ENCODE results near the gene TRIO. TPM values are rescaled to one million over a fixed set of nuclear protein-coding genes. Genes with fewer than 3 reads are reported as not detected.

Gene TRIO
- polyA plus RNA-seq, 1 donor (not counting 4 experiments of a cell fraction or from before 2014, with no cell fraction given) = 57.2 TPM

- Histone ChIP-seq H3K4me1 (ENCODE audit: control insufficient read depth, extremely low read depth, insufficient read depth, low read length) (peaks cover 6% of the 10 kb centered on the region), H2AFZ (ENCODE audit: control insufficient read depth, low read length) (no peak overlapping the region), H3K36me3 (ENCODE audit: control insufficient read depth in 2 of 2, extremely low read depth in 1 of 2, insufficient read depth in 2 of 2, low read length in 2 of 2) (no peaks in the 10 kb centered on the region), H3K4me2 (ENCODE audit: control insufficient read depth, extremely low read depth, insufficient read depth, low read depth, low read length) (no peak overlapping the region), H4K20me1 (ENCODE audit: control insufficient read depth, extremely low read depth, insufficient read depth, low read length) (no peaks in the 10 kb centered on the region), H3K9me3 (ENCODE audit: control insufficient read depth, low read depth, low read length) (no peaks in the 10 kb centered on the region), H3K4me3 (ENCODE audit: control insufficient read depth in 2 of 3, extremely low read depth in 1 of 3, insufficient read depth in 2 of 3, low read depth in 1 of 3, low read length in 3 of 3) (no peak overlapping the region), H3K9me1 (ENCODE audit: control insufficient read depth, extremely low read depth, insufficient read depth, low read length) (no peaks in the 10 kb centered on the region), H3K9ac (ENCODE audit: control insufficient read depth, extremely low read depth, insufficient read depth, low read length) (no peak overlapping the region), H3K27me3 (ENCODE audit: control insufficient read depth, extremely low read depth, insufficient read depth, low read length) (no peaks in the 10 kb centered on the region), H3K79me2 (ENCODE audit: control insufficient read depth, insufficient read depth, low read length) (no peaks in the 10 kb centered on the region), H3K27ac (ENCODE audit: control insufficient read depth, insufficient read depth, low read length) (no peak overlapping the region)
- dilution Hi-C loops (cut with MboI; ENCODE audit: extremely low pct_ligation_motif_present, low sequenced_read_pairs) = no loop called here
- no peak for FAIRE-seq
- TF ChIP-seq CTCF (optimal IDR thresholded peaks at IDR 0.05 in 1 of 3, IDR thresholded peaks at IDR 0.05 in 1 of 3, conservative IDR thresholded peaks at IDR 0.05 in 1 of 3; ENCODE audit: extremely low read depth in 1 of 3, insufficient read depth in 2 of 3, low read length in 3 of 3) = no peak
- no peak for TF ChIP-seq EZH2 (IDR thresholded peaks at IDR 0.05; ENCODE audit: low read length)
- DNase-seq (ENCODE audit: low read depth, low spot score) = no peak
Observed at GRCh38 chr5:14123551-14123950, 19.6 kb upstream of the TRIO start.

DNA sequence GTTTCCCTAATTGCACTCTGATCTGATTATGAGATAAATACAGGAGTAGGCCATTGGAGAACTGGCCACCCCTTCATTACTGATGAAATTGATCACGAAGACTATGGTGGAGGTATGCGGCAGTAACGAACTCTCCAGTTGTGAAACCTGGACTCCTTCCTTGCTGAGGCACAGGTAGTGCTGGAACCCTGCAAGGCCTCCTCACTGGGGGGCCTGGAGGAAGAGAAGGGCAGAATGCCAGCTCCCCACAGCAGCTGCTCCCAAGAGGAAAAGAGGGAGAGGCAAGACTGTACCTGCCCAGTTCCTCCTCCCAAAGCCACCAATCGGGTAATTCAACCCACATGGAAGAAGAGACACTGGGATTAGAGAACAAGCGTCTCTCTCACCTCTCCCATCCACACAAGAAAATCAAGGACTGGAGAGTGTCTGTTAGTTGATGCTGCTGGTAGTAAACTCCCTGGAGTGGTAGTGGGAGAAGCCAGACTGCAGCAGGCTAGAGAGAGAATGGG, 19.1 kb upstream of the TRIO start:
- no peak for DNase-seq (ENCODE audit: low read depth, low spot score)
- TF ChIP-seq EZH2 (IDR thresholded peaks at IDR 0.05; ENCODE audit: low read length) (no peak), CTCF (optimal IDR thresholded peaks at IDR 0.05 in 1 of 3, IDR thresholded peaks at IDR 0.05 in 1 of 3, conservative IDR thresholded peaks at IDR 0.05 in 1 of 3; ENCODE audit: extremely low read depth in 1 of 3, insufficient read depth in 2 of 3, low read length in 3 of 3) (no peak)
- Histone ChIP-seq H3K27ac (ENCODE audit: control insufficient read depth, insufficient read depth, low read length) (no peak overlapping the region), H3K36me3 (ENCODE audit: control insufficient read depth in 2 of 2, extremely low read depth in 1 of 2, insufficient read depth in 2 of 2, low read length in 2 of 2) (no peaks in the 10 kb centered on the region), H3K79me2 (ENCODE audit: control insufficient read depth, insufficient read depth, low read length) (no peaks in the 10 kb centered on the region), H3K4me2 (ENCODE audit: control insufficient read depth, extremely low read depth, insufficient read depth, low read depth, low read length) (no peak overlapping the region), H3K9ac (ENCODE audit: control insufficient read depth, extremely low read depth, insufficient read depth, low read length) (no peak overlapping the region), H4K20me1 (ENCODE audit: control insufficient read depth, extremely low read depth, insufficient read depth, low read length) (no peaks in the 10 kb centered on the region), H2AFZ (ENCODE audit: control insufficient read depth, low read length) (peak overlapping the region; percentile 14), H3K4me3 (ENCODE audit: control insufficient read depth in 2 of 3, extremely low read depth in 1 of 3, insufficient read depth in 2 of 3, low read depth in 1 of 3, low read length in 3 of 3) (no peak overlapping the region), H3K4me1 (ENCODE audit: control insufficient read depth, extremely low read depth, insufficient read depth, low read length) (peaks cover 6% of the 10 kb centered on the region), H3K27me3 (ENCODE audit: control insufficient read depth, extremely low read depth, insufficient read depth, low read length) (no peaks in the 10 kb centered on the region), H3K9me1 (ENCODE audit: control insufficient read depth, extremely low read depth, insufficient read depth, low read length) (no peaks in the 10 kb centered on the region), H3K9me3 (ENCODE audit: control insufficient read depth, low read depth, low read length) (no peaks in the 10 kb centered on the region)
- dilution Hi-C loops (cut with MboI; ENCODE audit: extremely low pct_ligation_motif_present, low sequenced_read_pairs) = no loop called here
- FAIRE-seq = no peak

All from keratinocyte (primary cell).